K562 (cell line): ENCODE measurements around the gene COPS6. TPM values are rescaled to one million over a fixed set of nuclear protein-coding genes. Genes with fewer than 3 reads are reported as not detected.

ENCODE experiments used
- ATF7 ChIP-seq: fragments of 450-650 bp; IDR thresholded peaks from 2 replicates; pipeline ENCODE4 v1.7.1; 2014; ENCODE audit warnings: mild to moderate bottlenecking, moderate library complexity
- E2F5 ChIP-seq: sonication (generic); formaldehyde crosslinking; IDR thresholded peaks from 2 replicates; pipeline ENCODE4 v1.8.0; 2022; ENCODE audit warnings: mild to moderate bottlenecking, missing genetic modification reagents
- ERF ChIP-seq: fragments of 450-650 bp; formaldehyde crosslinking; IDR thresholded peaks from 2 replicates; pipeline ENCODE4 v1.4.0; 2020; ENCODE audit warnings: mild to moderate bottlenecking, mixed read lengths
- ESRRB ChIP-seq: fragments of 250-450 bp; sonication (Bioruptor Pico); IDR thresholded peaks from 2 replicates; pipeline ENCODE4 v1.5.0; 2020; ENCODE audit warnings: mild to moderate bottlenecking, moderate library complexity, borderline replicate concordance
- FOXM1 ChIP-seq, 2 experiments: fragments of 450-650 bp in 1 of 2; sonication (generic) in 1 of 2; formaldehyde crosslinking in 1 of 2; IDR thresholded peaks; 2 replicates each; pipeline versions ENCODE4 v1.6.1 to v1.9.0; 2017 to 2022; ENCODE audit warnings: low read depth in 2 of 2, mild to moderate bottlenecking in 2 of 2, missing genetic modification reagents in 1 of 2, moderate library complexity in 1 of 2
- GATAD2B ChIP-seq: fragments of 450-650 bp; IDR thresholded peaks from 2 replicates; pipeline ENCODE4 v1.6.1; 2017; ENCODE audit warnings: mild to moderate bottlenecking, borderline replicate concordance
- HNRNPK ChIP-seq: fragments of 200-400 bp; formaldehyde crosslinking; IDR thresholded peaks from one replicate; pipeline ENCODE4 v1.6.1; 2018; ENCODE audit warnings: mild to moderate bottlenecking, low read depth, low read length; ENCODE audit not compliant: poor library complexity, severe bottlenecking
- JUND ChIP-seq, 2 experiments: IDR thresholded peaks; 2 replicates in 1 of 2; 3 replicates in 1 of 2; pipeline ENCODE4 v1.6.1; 2011; ENCODE audit warnings: borderline replicate concordance in 2 of 2, low read depth in 2 of 2, low read length in 2 of 2, improper control_type of control experiment in 1 of 2, missing biosample characterization in 1 of 2, missing genetic modification characterization in 1 of 2, missing genetic modification reagents in 1 of 2
- MAZ ChIP-seq, 2 experiments: fragments of 450-650 bp in 1 of 2; sonication (generic) in 1 of 2; formaldehyde crosslinking; IDR thresholded peaks in 1 of 2; conservative IDR thresholded peaks in 1 of 2; 2 replicates each; pipeline versions ENCODE4 v1.4.0 to v1.5.0; 2020; ENCODE audit warnings: mild to moderate bottlenecking in 1 of 2, missing genetic modification reagents in 1 of 2
- MCM2 ChIP-seq: fragments of 450-650 bp; IDR thresholded peaks from 2 replicates; pipeline ENCODE4 v1.6.1; 2017; ENCODE audit warnings: low read depth, mild to moderate bottlenecking
- MIER1 ChIP-seq: fragments of 450-650 bp; IDR thresholded peaks from 2 replicates; pipeline ENCODE4 v1.6.1; 2016; ENCODE audit warnings: antibody characterized with exemption, mild to moderate bottlenecking, low read depth
- MYBL2 ChIP-seq, 2 experiments: fragments of 450-650 bp in 1 of 2; sonication (generic) in 1 of 2; formaldehyde crosslinking in 1 of 2; IDR thresholded peaks; 2 replicates each; pipeline versions ENCODE4 v1.6.1 to v1.8.1; 2017 to 2022; ENCODE audit warnings: borderline replicate concordance in 1 of 2, inconsistent platforms in 1 of 2, low read depth in 1 of 2, mild to moderate bottlenecking in 1 of 2, missing genetic modification reagents in 1 of 2, moderate library complexity in 1 of 2
- NFRKB ChIP-seq: fragments of 450-650 bp; IDR thresholded peaks from 2 replicates; pipeline ENCODE4 v1.6.1; 2016; ENCODE audit warnings: low read depth
- NRF1 ChIP-seq, 2 experiments: fragments of 450-650 bp; IDR thresholded peaks in 1 of 2; conservative IDR thresholded peaks in 1 of 2; 2 replicates each; pipeline ENCODE4 v1.6.1; 2014; ENCODE audit warnings: mild to moderate bottlenecking in 2 of 2
- PTBP1 ChIP-seq: fragments of 200-400 bp; formaldehyde crosslinking; IDR thresholded peaks from 2 replicates; pipeline ENCODE4 v1.6.1; 2017; ENCODE audit warnings: low read depth, low read length
- RAD51 ChIP-seq: fragments of 450-650 bp; IDR thresholded peaks from 2 replicates; pipeline ENCODE4 v1.7.1; 2016; ENCODE audit warnings: low read depth, mild to moderate bottlenecking, borderline replicate concordance
- RUNX1 ChIP-seq: sonication (generic); IDR thresholded peaks from 2 replicates; pipeline ENCODE4 v1.6.1; 2016; ENCODE audit warnings: antibody characterized with exemption, low read depth
- TAF7 ChIP-seq: fragments of 450-650 bp; IDR thresholded peaks from 2 replicates; pipeline ENCODE4 v1.6.1; 2016; ENCODE audit warnings: missing genetic modification characterization, missing compliant biosample characterization
- TAF9B ChIP-seq: fragments of 450-650 bp; IDR thresholded peaks from 2 replicates; pipeline ENCODE4 v1.6.1; 2018; ENCODE audit warnings: mild to moderate bottlenecking; ENCODE audit not compliant: partially characterized antibody
- YBX1 ChIP-seq: fragments of 450-650 bp; IDR thresholded peaks from 2 replicates; pipeline ENCODE4 v1.7.1; 2016; ENCODE audit warnings: mild to moderate bottlenecking
- ZBTB43 ChIP-seq: sonication (generic); formaldehyde crosslinking; IDR thresholded peaks from 2 replicates; pipeline ENCODE4 v1.8.0; 2023; ENCODE audit warnings: mild to moderate bottlenecking, missing genetic modification reagents
- ZEB2 ChIP-seq: fragments of 450-650 bp; IDR thresholded peaks from 2 replicates; pipeline ENCODE4 v1.6.1; 2016
- ZNF121 ChIP-seq: sonication (generic); formaldehyde crosslinking; conservative IDR thresholded peaks from 2 replicates; pipeline ENCODE4 v1.8.0; 2022; ENCODE audit warnings: missing genetic modification reagents
- ZNF436 ChIP-seq: fragments of 250-450, 450-650 bp; sonication (Bioruptor Pico); formaldehyde crosslinking; IDR thresholded peaks from 2 replicates; pipeline ENCODE4 v1.7.0; 2020; ENCODE audit warnings: mild to moderate bottlenecking
- ZNF444 ChIP-seq: fragments of 250-450 bp; sonication (Bioruptor Pico); IDR thresholded peaks from 2 replicates; pipeline ENCODE4 v1.4.0; 2020; ENCODE audit warnings: mild to moderate bottlenecking, moderate library complexity
- ZNF511 ChIP-seq: sonication (generic); formaldehyde crosslinking; IDR thresholded peaks from 2 replicates; pipeline ENCODE4 v1.8.0; 2022; ENCODE audit warnings: mild to moderate bottlenecking, missing genetic modification reagents
- ZNF75A ChIP-seq: fragments of 450-650 bp; formaldehyde crosslinking; IDR thresholded peaks from 2 replicates; pipeline ENCODE4 v1.4.0; 2020; ENCODE audit warnings: mild to moderate bottlenecking
- polyA plus RNA-seq, 8 experiments: library from polyadenylated mRNA; depleted of rRNA in 4 of 8; stranded (reverse) in 5 of 8; unstranded in 3 of 8; fragments of >200 nt; fragmentation: Nextera tagmentation in 2 of 8; fragmentation: Illumina TruSeq in 1 of 8; extraction: Ambion mirVana in 2 of 8; extraction: Trizol in 1 of 8; gene quantifications; 2 replicates each; pipeline versions ENCODE4 v1.2.1 to v1.2.3, GENCODE V29; 2011 to 2014; ENCODE audit warnings: inconsistent platforms in 1 of 8, missing spikeins in 1 of 8
- total RNA-seq, 7 experiments: library from RNA; depleted of rRNA in 6 of 7; stranded (reverse); fragments of >200 nt in 6 of 7; fragmentation: Illumina TruSeq in 2 of 7; extraction: Trizol in 2 of 7; gene quantifications; 2 replicates each; pipeline versions ENCODE4 v1.2.1 to v1.2.3, GENCODE V29; 2011 to 2021; ENCODE audit warnings: low replicate concordance in 1 of 7

COPS6 gene
- total and polyA plus RNA-seq, 9 of the 15 experiments (the other 6 are each of a cell fraction or from before 2014, with no cell fraction given), result 63.0 to 331 (median 168) TPM

GRCh38 chr7:100100420-100101015 lies 11.7 kb downstream of the COPS6 start (continued):
- TF ChIP-seq MAZ (CRISPR knock-in tag; conservative IDR thresholded peaks at IDR 0.05 in 1 of 2, IDR thresholded peaks at IDR 0.05 in 1 of 2) (peak; percentile 58 to 94), ZNF436 (CRISPR knock-in tag) (no peak), MCM2 (no peak), RAD51 (peak; percentile 41; the same call in 1 of the 2 replicates), GATAD2B (no peak), ERF (CRISPR knock-in tag) (peak; percentile 70; the same call in 1 of the 2 replicates), ZNF444 (CRISPR knock-in tag) (no peak), TAF7 (tag) (peak; percentile 26; the same call in 1 of the 2 replicates), MIER1 (no peak), E2F5 (CRISPR knock-in tag) (0 out of 2 replicates have a peak, but pooled peaks have one; percentile 44), MYBL2 (IDR thresholded peaks at IDR 0.05; ENCODE audit: low read depth) (no peak), MYBL2 (CRISPR knock-in tag; IDR thresholded peaks at IDR 0.05; ENCODE audit: borderline replicate concordance) (no peak), JUND (IDR thresholded peaks at IDR 0.05; ENCODE audit: borderline replicate concordance, low read depth, low read length) (peak; percentile 55; the same call in 1 of the 2 replicates), JUND (tag; IDR thresholded peaks at IDR 0.05; ENCODE audit: borderline replicate concordance, low read depth, low read length) (peak; percentile 23; the same call in 1 of the 3 replicates), NFRKB (no peak; the same call in 1 of the 2 replicates), YBX1 (no peak), ZNF511 (CRISPR knock-in tag) (no peak), TAF9B (peak; percentile 9), ZBTB43 (CRISPR knock-in tag) (no peak), NRF1 (conservative IDR thresholded peaks at IDR 0.05 in 1 of 2, IDR thresholded peaks at IDR 0.05 in 1 of 2) (peak; percentile 49 to 63; a peak in 3 of 4 replicates), ZNF75A (no peak), ZEB2 (peak; percentile 40; the same call in 1 of the 2 replicates), RUNX1 (no peak), HNRNPK (no peak), FOXM1 (IDR thresholded peaks at IDR 0.05; ENCODE audit: low read depth) (no peak), FOXM1 (CRISPR knock-in tag; IDR thresholded peaks at IDR 0.05; ENCODE audit: low read depth) (no peak), ESRRB (CRISPR knock-in tag) (no peak), ATF7 (peak; percentile 85), ZNF121 (CRISPR knock-in tag) (no peak), PTBP1 (no peak)
